Neutrophil (primary cell): Measurements from ENCODE around the gene OGG1.

Experiments
- H3K27ac ChIP-seq: fragments of 200-600 bp; sonication (generic); 2 replicates; pipeline ENCODE4 v1.5.1; 2016; ENCODE audit warnings: mild to moderate bottlenecking, moderate library complexity
- H3K27me3 ChIP-seq: fragments of 200-600 bp; sonication (generic); 2 replicates; pipeline ENCODE4 v1.6.0; 2016; ENCODE audit warnings: mild to moderate bottlenecking
- H3K36me3 ChIP-seq: fragments of 200-600 bp; sonication (generic); 2 replicates; pipeline ENCODE4 v1.5.1; 2017
- H3K4me1 ChIP-seq, 2 experiments: fragments of 200-600 bp in 1 of 2; sonication (generic) in 1 of 2; 1 replicate in 1 of 2; 2 replicates in 1 of 2; pipeline versions ENCODE4 v1.5.1 to v1.6.1; 2013 to 2016; ENCODE audit warnings: low read depth in 1 of 2, low read length in 1 of 2, mild to moderate bottlenecking in 1 of 2, moderate library complexity in 1 of 2; ENCODE audit not compliant: control insufficient read depth in 1 of 2, insufficient read depth in 1 of 2
- H3K4me3 ChIP-seq, 2 experiments: fragments of 200-600 bp in 1 of 2; sonication (generic) in 1 of 2; 1 replicate in 1 of 2; 2 replicates in 1 of 2; pipeline ENCODE4 v1.5.1; 2013 to 2016; ENCODE audit warnings: low read depth in 1 of 2, low read length in 1 of 2, mild to moderate bottlenecking in 1 of 2, moderate library complexity in 1 of 2
- H3K9me3 ChIP-seq: fragments of 200-600 bp; sonication (generic); 2 replicates; pipeline ENCODE4 v1.5.1; 2016
- CTCF ChIP-seq: fragments of 200-600 bp; sonication (generic); IDR thresholded peaks from 2 replicates; pipeline ENCODE4 v1.5.1; 2016; ENCODE audit warnings: antibody characterized with exemption

Gene OGG1

GRCh38 chr3:9703736-9704346 lies 45.9 kb upstream of the OGG1 start, which contains the start of gene CPNE9:
CPNE9 (plus strand) TSS chr3:9703833; CDS start chr3:9703997, 164 bp downstream.
- Histone ChIP-seq H3K27ac (no peak within 1 kb of the TSS), H3K9me3 (no peaks in the 10 kb centered on the region), H3K27me3 (peaks cover 44% of the 10 kb centered on the region), H3K36me3 (peaks cover 47% of the 10 kb centered on the region), H3K4me1 (peaks cover 0 to 16% of the 10 kb centered on the region in 2 experiments), H3K4me3 (no peak within 1 kb of the TSS)
- no peak for TF ChIP-seq CTCF

- no peak overlapping the region for H3K4me3 ChIP-seq
- H3K4me1 ChIP-seq, result peaks cover 0 to 16% of the 10 kb centered on the region in 2 experiments
- no peak for TF ChIP-seq CTCF
- peaks cover 39% of the 10 kb centered on the region for H3K36me3 ChIP-seq
- peaks cover 44% of the 10 kb centered on the region for H3K27me3 ChIP-seq
- no peak overlapping the region for H3K27ac ChIP-seq
- H3K9me3 ChIP-seq, result no peaks in the 10 kb centered on the region
These were observed 45.1 kb upstream of the OGG1 start for GRCh38 chr3:9704347-9705322.

GRCh38 chr3:9710174-9710739 lies 39.5 kb upstream of the OGG1 start:
- Histone ChIP-seq H3K4me1 (peaks cover 3 to 4% of the 10 kb centered on the region in 2 experiments), H3K4me3 (no peak overlapping the region), H3K27me3 (peaks cover 17% of the 10 kb centered on the region), H3K27ac (no peak overlapping the region), H3K36me3 (no peaks in the 10 kb centered on the region), H3K9me3 (no peaks in the 10 kb centered on the region)
- TF ChIP-seq CTCF, result no peak

GRCh38 chr3:9712415-9712814 lies 37.3 kb upstream of the OGG1 start:
- Histone ChIP-seq H3K9me3 (no peaks in the 10 kb centered on the region), H3K27ac (no peak overlapping the region), H3K36me3 (no peaks in the 10 kb centered on the region), H3K4me1 (peaks cover 18 to 22% of the 10 kb centered on the region in 2 experiments), H3K27me3 (no peaks in the 10 kb centered on the region), H3K4me3 (no peak overlapping the region)
- no peak for TF ChIP-seq CTCF

GRCh38 chr3:9713142-9713541 lies 36.6 kb upstream of the OGG1 start:
- Histone ChIP-seq H3K4me1 (peaks cover 18 to 22% of the 10 kb centered on the region in 2 experiments), H3K4me3 (no peak overlapping the region), H3K36me3 (no peaks in the 10 kb centered on the region), H3K27me3 (no peaks in the 10 kb centered on the region), H3K27ac (no peak overlapping the region), H3K9me3 (no peaks in the 10 kb centered on the region)
- no peak for TF ChIP-seq CTCF
